OCI-LY7 (cell line): Measurements from ENCODE around the gene ANO10. TPM values are rescaled to one million over a fixed set of nuclear protein-coding genes. Genes with fewer than 3 reads are reported as not detected.

Source experiments
- BruUV-seq: library from RNA; stranded (reverse); fragments of 400-500 nt; replicated peaks from 2 replicates; lab custom pipeline; 2021; lab: Mats Ljungman, UMichigan
- CTCF ChIA-PET: fragments of 300-600 bp; sonication (Branson Sonifier 250); formaldehyde crosslinking; loops from one replicate; lab custom pipeline; 2022; ENCODE audit warnings: antibody characterized with exemption; ENCODE audit not compliant: unreplicated experiment; lab: Charles Lee
- POLR2A ChIA-PET: fragments of 300-600 bp; sonication (Branson Sonifier 250); formaldehyde crosslinking; loops from one replicate; lab custom pipeline; 2022; ENCODE audit warnings: antibody characterized with exemption; lab: Charles Lee
- DNase-seq: peaks from one replicate; pipeline ENCODE4 v3.0.0-alpha.2; 2015; ENCODE audit warnings: low spot score
- H2AFZ ChIP-seq: fragments of 200-600 bp; sonication (generic), shearing (Covaris generic); 2 replicates; pipeline ENCODE4 v1.6.1; 2014; ENCODE audit warnings: mild to moderate bottlenecking, antibody characterized with exemption, low read length, moderate library complexity
- H3K27ac ChIP-seq: fragments of 200-600 bp; sonication (generic); 2 replicates; pipeline ENCODE4 v1.5.1; 2014; ENCODE audit warnings: mixed run types, low read depth, mild to moderate bottlenecking, moderate library complexity, low read length, inconsistent platforms; ENCODE audit not compliant: poor library complexity, severe bottlenecking
- H3K36me3 ChIP-seq: fragments of 200-600 bp; sonication (generic); 2 replicates; pipeline ENCODE4 v1.6.1; 2014; ENCODE audit warnings: mild to moderate bottlenecking, antibody characterized with exemption, low read length, moderate library complexity, mixed read lengths; ENCODE audit not compliant: insufficient read depth
- H3K4me1 ChIP-seq: fragments of 200-600 bp; sonication (generic); 2 replicates; pipeline ENCODE4 v1.5.1; 2014; ENCODE audit warnings: mild to moderate bottlenecking, low read length; ENCODE audit not compliant: insufficient read depth, poor library complexity, severe bottlenecking
- H3K4me2 ChIP-seq: fragments of 200-600 bp; sonication (generic); 2 replicates; pipeline ENCODE4 v1.6.1; 2014; ENCODE audit warnings: mild to moderate bottlenecking, low read length
- H3K4me3 ChIP-seq: fragments of 200-600 bp; sonication (generic); 2 replicates; pipeline ENCODE4 v1.5.1; 2014; ENCODE audit warnings: mild to moderate bottlenecking, low read depth, low read length; ENCODE audit not compliant: poor library complexity, severe bottlenecking
- H3K79me2 ChIP-seq: fragments of 200-600 bp; sonication (generic); 2 replicates; pipeline ENCODE4 v1.6.1; 2016; ENCODE audit warnings: low read depth, mild to moderate bottlenecking, low read length, moderate library complexity, mixed read lengths; ENCODE audit not compliant: insufficient read depth
- H3K9me2 ChIP-seq: fragments of 200-600 bp; sonication (generic); 2 replicates; pipeline ENCODE4 v1.6.1; 2016; ENCODE audit warnings: mild to moderate bottlenecking, low read length, mixed read lengths; ENCODE audit not compliant: insufficient read depth
- H3K9me3 ChIP-seq: fragments of 200-600 bp; sonication (generic); 2 replicates; pipeline ENCODE4 v1.6.1; 2014; ENCODE audit warnings: mild to moderate bottlenecking, mixed run types, low read length, mixed read lengths
- H4K20me1 ChIP-seq: fragments of 200-600 bp; sonication (generic); 2 replicates; pipeline ENCODE4 v1.6.1; 2014; ENCODE audit warnings: mild to moderate bottlenecking, antibody characterized with exemption, low read length, moderate library complexity, mixed read lengths; ENCODE audit not compliant: insufficient read depth
- CTCF ChIP-seq: fragments of 200-600 bp; sonication (generic); conservative IDR thresholded peaks from 2 replicates; pipeline ENCODE4 v1.5.1; 2014; ENCODE audit warnings: mild to moderate bottlenecking, antibody characterized with exemption, low read length, moderate library complexity, mixed read lengths
- EZH2phosphoT487 ChIP-seq: fragments of 200-600 bp; sonication (generic); IDR thresholded peaks from 2 replicates; pipeline ENCODE4 v1.6.1; 2018; ENCODE audit warnings: low read depth, borderline replicate concordance, mild to moderate bottlenecking, mixed run types, antibody characterized with exemption, low read length, moderate library complexity, mixed read lengths
- intact Hi-C: fragments of 100-400 bp; cut with micrococcal nuclease; formaldehyde crosslinking; loops from one replicate; pipeline ENCODE4 v1.10.0; 2022; ENCODE audit not compliant: unreplicated experiment
- total RNA-seq, 2 experiments: library from RNA; depleted of rRNA in 1 of 2; stranded (reverse); fragments of >200 nt in 1 of 2; shearing (Covaris generic) in 1 of 2; gene quantifications; 2 replicates each; pipeline ENCODE4 v1.2.3, GENCODE V29; 2014 to 2022

Gene ANO10
- total RNA-seq, 2 experiments from 2014 or later, result 2.2 to 5.8 TPM

- Histone ChIP-seq H3K27ac (no peak overlapping the region), H3K9me2 (no peaks in the 10 kb centered on the region), H4K20me1 (no peaks in the 10 kb centered on the region), H3K4me3 (no peak overlapping the region), H3K36me3 (no peaks in the 10 kb centered on the region), H3K79me2 (no peaks in the 10 kb centered on the region), H3K9me3 (no peaks in the 10 kb centered on the region), H3K4me2 (peak overlapping the region; percentile 10; the same call in 1 of the 2 replicates), H2AFZ (no peak overlapping the region), H3K4me1 (no peaks in the 10 kb centered on the region)
- intact Hi-C loops, result no loop called here
- TF ChIP-seq EZH2phosphoT487, result no peak
- no peak for TF ChIP-seq CTCF
- CTCF ChIA-PET, result no interaction called here
- no peak for DNase-seq
- BruUV-seq, result no TSS peak
- POLR2A ChIA-PET, result interaction anchor here (0.7 kb wide), 1 partner anchor 108 kb away, joined by 3 read pairs; no protein-coding TSS in a partner anchor
These were observed 27.7 kb upstream of the ANO10 start for GRCh38 chr3:43649365-43649968.

GRCh38 chr3:43648957-43649356 lies 27.1 kb upstream of the ANO10 start:
- H3K4me2 ChIP-seq, result no peak overlapping the region
- ChIA-PET CTCF (no interaction called here), POLR2A (interaction anchor here (0.7 kb wide), 1 partner anchor 107 kb away, joined by 3 read pairs; no protein-coding TSS in a partner anchor)
- no peaks in the 10 kb centered on the region for H3K9me2 ChIP-seq
- DNase-seq, result no peak
- no peaks in the 10 kb centered on the region for H4K20me1 ChIP-seq
- H3K9me3 ChIP-seq, result no peaks in the 10 kb centered on the region
- no peak overlapping the region for H2AFZ ChIP-seq
- no peak overlapping the region for H3K27ac ChIP-seq
- no peaks in the 10 kb centered on the region for H3K79me2 ChIP-seq
- TF ChIP-seq EZH2phosphoT487 (no peak), CTCF (no peak)
- no peak overlapping the region for H3K4me3 ChIP-seq
- intact Hi-C loops, result no loop called here
- no TSS peak for BruUV-seq
- H3K36me3 ChIP-seq, result no peaks in the 10 kb centered on the region
- no peaks in the 10 kb centered on the region for H3K4me1 ChIP-seq
